ENCODE data around the gene FDXACB1.

The FDXACB1 gene

GRCh38 chr11:111829185-111829968 is 49.6 kb downstream of the FDXACB1 start:
- H3K4me3 ChIP-seq (ENCODE audit: control insufficient read depth, low read depth, low read length): no peak overlapping the region
- TF ChIP-seq, protein P1, sequence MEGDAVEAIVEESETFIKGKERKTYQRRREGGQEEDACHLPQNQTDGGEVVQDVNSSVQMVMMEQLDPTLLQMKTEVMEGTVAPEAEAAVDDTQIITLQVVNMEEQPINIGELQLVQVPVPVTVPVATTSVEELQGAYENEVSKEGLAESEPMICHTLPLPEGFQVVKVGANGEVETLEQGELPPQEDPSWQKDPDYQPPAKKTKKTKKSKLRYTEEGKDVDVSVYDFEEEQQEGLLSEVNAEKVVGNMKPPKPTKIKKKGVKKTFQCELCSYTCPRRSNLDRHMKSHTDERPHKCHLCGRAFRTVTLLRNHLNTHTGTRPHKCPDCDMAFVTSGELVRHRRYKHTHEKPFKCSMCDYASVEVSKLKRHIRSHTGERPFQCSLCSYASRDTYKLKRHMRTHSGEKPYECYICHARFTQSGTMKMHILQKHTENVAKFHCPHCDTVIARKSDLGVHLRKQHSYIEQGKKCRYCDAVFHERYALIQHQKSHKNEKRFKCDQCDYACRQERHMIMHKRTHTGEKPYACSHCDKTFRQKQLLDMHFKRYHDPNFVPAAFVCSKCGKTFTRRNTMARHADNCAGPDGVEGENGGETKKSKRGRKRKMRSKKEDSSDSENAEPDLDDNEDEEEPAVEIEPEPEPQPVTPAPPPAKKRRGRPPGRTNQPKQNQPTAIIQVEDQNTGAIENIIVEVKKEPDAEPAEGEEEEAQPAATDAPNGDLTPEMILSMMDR (IDR thresholded peaks at IDR 0.05; ENCODE audit: control insufficient read depth, insufficient read depth, low read depth, low read length, missing control alignments): no peak
- no peak for DNase-seq (ENCODE audit: low read depth)

DNA sequence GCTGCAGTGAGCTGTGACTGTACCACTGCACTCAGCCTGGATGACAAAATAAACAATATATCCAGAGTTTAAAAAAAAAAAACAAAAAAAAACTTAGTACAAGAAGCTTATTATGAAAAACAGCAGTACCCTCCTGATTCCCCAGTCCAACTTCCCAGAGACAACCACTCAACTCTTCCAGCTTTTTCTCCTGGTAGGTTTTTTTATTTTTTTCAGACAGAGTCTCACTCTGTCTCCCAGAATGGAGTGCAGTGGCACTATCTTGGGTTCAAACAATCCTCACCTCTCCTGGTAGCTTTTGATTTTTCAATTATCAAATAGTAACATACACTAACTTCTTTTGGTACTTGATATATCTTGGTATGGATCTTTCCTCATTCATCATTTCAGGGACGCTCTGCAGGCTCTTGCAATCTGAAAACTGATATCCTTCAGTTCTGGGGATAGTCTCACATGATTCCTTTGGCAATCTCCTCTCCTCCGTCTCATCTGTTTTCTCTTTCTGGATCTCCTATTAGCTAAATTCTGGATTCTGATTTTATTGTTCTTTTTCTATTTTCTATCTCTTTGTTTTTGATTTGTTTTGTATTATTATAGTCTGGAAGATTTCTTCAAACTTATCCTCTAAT is 52.5 kb downstream of the FDXACB1 start:
- no peak for DNase-seq (ENCODE audit: low read depth)
- H3K4me3 ChIP-seq (ENCODE audit: control insufficient read depth, low read depth, low read length): no peak overlapping the region

More for the DNA sequence above, 52.5 kb downstream of the FDXACB1 start:
- TF ChIP-seq, protein P1 (IDR thresholded peaks at IDR 0.05; ENCODE audit: control insufficient read depth, insufficient read depth, low read depth, low read length, missing control alignments): no peak
